ENCODE results near the gene MTRF1. TPM values are rescaled to one million over a fixed set of nuclear protein-coding genes. Genes with fewer than 3 reads are reported as not detected.

The MTRF1 gene, protein sequence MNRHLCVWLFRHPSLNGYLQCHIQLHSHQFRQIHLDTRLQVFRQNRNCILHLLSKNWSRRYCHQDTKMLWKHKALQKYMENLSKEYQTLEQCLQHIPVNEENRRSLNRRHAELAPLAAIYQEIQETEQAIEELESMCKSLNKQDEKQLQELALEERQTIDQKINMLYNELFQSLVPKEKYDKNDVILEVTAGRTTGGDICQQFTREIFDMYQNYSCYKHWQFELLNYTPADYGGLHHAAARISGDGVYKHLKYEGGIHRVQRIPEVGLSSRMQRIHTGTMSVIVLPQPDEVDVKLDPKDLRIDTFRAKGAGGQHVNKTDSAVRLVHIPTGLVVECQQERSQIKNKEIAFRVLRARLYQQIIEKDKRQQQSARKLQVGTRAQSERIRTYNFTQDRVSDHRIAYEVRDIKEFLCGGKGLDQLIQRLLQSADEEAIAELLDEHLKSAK
- 10 to 100 TPM; 22.6 to 23.4 TPM for total RNA-seq

DNA sequence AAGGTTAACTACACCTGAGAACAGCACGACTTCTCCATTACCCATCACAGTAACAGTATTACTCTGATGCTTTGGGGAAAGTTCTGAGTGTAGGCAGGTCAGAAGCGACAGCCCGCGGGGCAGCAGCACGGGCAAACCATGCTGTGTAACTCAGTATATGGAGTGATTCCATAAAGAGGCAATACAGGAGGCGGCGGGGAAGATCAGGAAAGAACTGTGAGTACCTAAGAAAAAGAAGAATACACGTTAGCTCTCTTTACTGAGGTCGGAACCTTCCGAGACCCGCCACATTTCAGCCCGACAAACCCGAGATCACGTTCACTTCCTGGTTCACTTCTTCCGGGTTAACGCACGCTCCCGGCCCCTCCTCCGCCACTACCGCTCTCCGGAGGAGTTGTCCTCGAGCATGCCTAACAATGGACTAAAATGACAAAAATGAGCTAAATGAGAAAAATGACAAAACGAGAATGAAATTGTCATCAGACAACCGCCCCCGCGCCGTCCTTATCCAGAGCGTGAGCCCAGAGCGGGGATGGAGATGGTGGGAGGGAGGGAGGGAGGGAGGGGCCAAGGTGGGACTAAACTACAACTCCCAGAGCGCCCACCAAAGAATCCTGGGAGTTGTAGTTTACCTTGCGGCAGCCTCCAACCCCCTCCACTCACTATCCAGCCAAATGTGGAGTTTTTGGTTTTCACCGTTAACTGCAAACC lies at the start of gene MTRF1:
TSS of gene MTRF1 (minus strand) at position 316 of the 711 bp plus-strand sequence. CDS start 2,669 bp downstream, outside the sequence.
- Mint-ChIP-seq H3K4me1 (ENCODE audit: low read depth) (peaks cover 30% of the 10 kb centered on the region), H3K36me3 (ENCODE audit: low read depth) (peaks cover 36% of the 10 kb centered on the region), H3K27me3 (no peaks in the 10 kb centered on the region), H3K27ac (peak within 1 kb of the TSS; percentile 100), H3K9me3 (peaks cover 2% of the 10 kb centered on the region), H3K4me3 (peak within 1 kb of the TSS; percentile 92)
- intact Hi-C loops (cut with micrococcal nuclease), result loop anchor here (2.0 kb wide), 1 partner anchor 47 kb away; the partner anchor contains the start of gene NAA16
- CTCF ChIA-PET, result interaction anchor here (1.2 kb wide), 1 partner anchor 9 kb away, joined by 4 read pairs; no protein-coding TSS in a partner anchor
- ATAC-seq (peak; percentile 93), DNase-seq (peak; percentile 86)
- TF ChIP-seq, protein P1, sequence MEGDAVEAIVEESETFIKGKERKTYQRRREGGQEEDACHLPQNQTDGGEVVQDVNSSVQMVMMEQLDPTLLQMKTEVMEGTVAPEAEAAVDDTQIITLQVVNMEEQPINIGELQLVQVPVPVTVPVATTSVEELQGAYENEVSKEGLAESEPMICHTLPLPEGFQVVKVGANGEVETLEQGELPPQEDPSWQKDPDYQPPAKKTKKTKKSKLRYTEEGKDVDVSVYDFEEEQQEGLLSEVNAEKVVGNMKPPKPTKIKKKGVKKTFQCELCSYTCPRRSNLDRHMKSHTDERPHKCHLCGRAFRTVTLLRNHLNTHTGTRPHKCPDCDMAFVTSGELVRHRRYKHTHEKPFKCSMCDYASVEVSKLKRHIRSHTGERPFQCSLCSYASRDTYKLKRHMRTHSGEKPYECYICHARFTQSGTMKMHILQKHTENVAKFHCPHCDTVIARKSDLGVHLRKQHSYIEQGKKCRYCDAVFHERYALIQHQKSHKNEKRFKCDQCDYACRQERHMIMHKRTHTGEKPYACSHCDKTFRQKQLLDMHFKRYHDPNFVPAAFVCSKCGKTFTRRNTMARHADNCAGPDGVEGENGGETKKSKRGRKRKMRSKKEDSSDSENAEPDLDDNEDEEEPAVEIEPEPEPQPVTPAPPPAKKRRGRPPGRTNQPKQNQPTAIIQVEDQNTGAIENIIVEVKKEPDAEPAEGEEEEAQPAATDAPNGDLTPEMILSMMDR (IDR thresholded peaks at IDR 0.05), result no peak
- POLR2A ChIA-PET, result interaction anchor here (0.7 to 2.9 kb wide), 16 partner anchors 8 to 255 kb away, joined by 3 to 9 read pairs (median 4); partner anchors contain the start of gene WBP4

- Mint-ChIP-seq H3K27me3 (no peaks in the 10 kb centered on the region), H3K36me3 (ENCODE audit: low read depth) (peaks cover 26% of the 10 kb centered on the region), H3K4me3 (peak overlapping the region; percentile 94), H3K27ac (peak overlapping the region; percentile 55), H3K4me1 (ENCODE audit: low read depth) (peaks cover 42% of the 10 kb centered on the region), H3K9me3 (no peaks in the 10 kb centered on the region)
- CTCF ChIA-PET, result interaction anchor here (1.4 to 1.7 kb wide), 3 partner anchors 52 to 91 kb away, joined by 3 to 4 read pairs (median 3); no protein-coding TSS in a partner anchor
- POLR2A ChIA-PET, result interaction anchor here (0.9 to 1.7 kb wide), 3 partner anchors 43 to 252 kb away, joined by 3 to 4 read pairs (median 4); partner anchors contain the start of genes MTRF1 and WBP4
- intact Hi-C loops (cut with micrococcal nuclease), result loop anchor here (2.0 to 10.0 kb wide), 2 partner anchors 42 to 238 kb away; no protein-coding TSS in a partner anchor
- DNase-seq (no peak), ATAC-seq (no peak)
- TF ChIP-seq, protein P1 (IDR thresholded peaks at IDR 0.05), result no peak
Measured at GRCh38 chr13:41313117-41313516, 49.7 kb upstream of the MTRF1 start.

- POLR2A ChIA-PET, result interaction anchor here (0.5 to 1.7 kb wide), 8 partner anchors 14 to 294 kb away, joined by 3 to 4 read pairs (median 3); partner anchors contain the start of genes MTRF1 and WBP4
- TF ChIP-seq, protein P1 (IDR thresholded peaks at IDR 0.05), result no peak
- peak overlapping the region; percentile 95 for H3K27ac Mint-ChIP-seq
- DNase-seq (peak; percentile 41), ATAC-seq (no peak)
- no peaks in the 10 kb centered on the region for H3K9me3 Mint-ChIP-seq
- peak overlapping the region; percentile 94 for H3K4me3 Mint-ChIP-seq
- H3K4me1 Mint-ChIP-seq (ENCODE audit: low read depth), result peaks cover 33% of the 10 kb centered on the region
- CTCF ChIA-PET, result interaction anchor here (1.7 kb wide), 1 partner anchor 90 kb away, joined by 4 read pairs; no protein-coding TSS in a partner anchor
- H3K36me3 Mint-ChIP-seq (ENCODE audit: low read depth), result peaks cover 16% of the 10 kb centered on the region
- intact Hi-C loops (cut with micrococcal nuclease), result loop anchor here (2.0 to 10.0 kb wide), 2 partner anchors 41 to 237 kb away; no protein-coding TSS in a partner anchor
- H3K27me3 Mint-ChIP-seq, result no peaks in the 10 kb centered on the region
Measured at GRCh38 chr13:41312176-41312500, 48.8 kb upstream of the MTRF1 start.

GRCh38 chr13:41311406-41312175 lies 48.2 kb upstream of the MTRF1 start:
- ChIA-PET POLR2A (interaction anchor here (0.5 to 1.5 kb wide), 5 partner anchors 27 to 294 kb away, joined by 3 to 4 read pairs (median 3); partner anchors contain the start of gene WBP4), CTCF (no interaction called here)
- Mint-ChIP-seq H3K4me1 (ENCODE audit: low read depth) (peaks cover 28% of the 10 kb centered on the region), H3K9me3 (no peaks in the 10 kb centered on the region), H3K36me3 (ENCODE audit: low read depth) (peaks cover 10% of the 10 kb centered on the region), H3K27me3 (no peaks in the 10 kb centered on the region), H3K4me3 (peak overlapping the region; percentile 94), H3K27ac (peak overlapping the region; percentile 95)
- DNase-seq (peak; percentile 64), ATAC-seq (peak; percentile 48)
- TF ChIP-seq, protein P1 (IDR thresholded peaks at IDR 0.05), result no peak
- intact Hi-C loops (cut with micrococcal nuclease), result loop anchor here (2.0 to 10.0 kb wide), 3 partner anchors 41 to 237 kb away; partner anchors contain the start of gene MTRF1

All from activated CD8-positive, alpha-beta T cell treated with anti-CD3 and anti-CD28 coated beads for 36 hours (primary cell).